ENCODE results near the gene BICDL2.

GRCh38 chr16:3019594-3020246, 17.0 kb downstream of the BICDL2 start:
- TF ChIP-seq PKNOX1 (IDR thresholded peaks at IDR 0.05) (no peak), FOXM1 (IDR thresholded peaks at IDR 0.05; ENCODE audit: borderline replicate concordance) (no peak), CTBP1 (IDR thresholded peaks at IDR 0.05; ENCODE audit: borderline replicate concordance) (no peak), SP1 (IDR thresholded peaks at IDR 0.05) (no peak), ZNF384 (IDR thresholded peaks at IDR 0.05) (no peak), SUZ12 (IDR thresholded peaks at IDR 0.05) (no peak), TARDBP (IDR thresholded peaks at IDR 0.05) (no peak), HDGF (IDR thresholded peaks at IDR 0.05; ENCODE audit: borderline replicate concordance) (no peak), LEF1 (IDR thresholded peaks at IDR 0.05; ENCODE audit: borderline replicate concordance) (no peak), FOXK2 (IDR thresholded peaks at IDR 0.05) (no peak), NFRKB (IDR thresholded peaks at IDR 0.05) (no peak), FOXA1 (IDR thresholded peaks at IDR 0.05) (no peak), BHLHE40 (IDR thresholded peaks at IDR 0.05; ENCODE audit: borderline replicate concordance) (no peak)
